GM15510 (cell line): ENCODE data around the gene ADAMTS5.

Source experiments
- POLR2A ChIP-seq: IDR thresholded peaks from 3 replicates; pipeline ENCODE4 v1.6.1; 2011; ENCODE audit warnings: borderline replicate concordance; ENCODE audit not compliant: insufficient read length; ENCODE audit errors: extremely low read depth

Gene ADAMTS5

DNA sequence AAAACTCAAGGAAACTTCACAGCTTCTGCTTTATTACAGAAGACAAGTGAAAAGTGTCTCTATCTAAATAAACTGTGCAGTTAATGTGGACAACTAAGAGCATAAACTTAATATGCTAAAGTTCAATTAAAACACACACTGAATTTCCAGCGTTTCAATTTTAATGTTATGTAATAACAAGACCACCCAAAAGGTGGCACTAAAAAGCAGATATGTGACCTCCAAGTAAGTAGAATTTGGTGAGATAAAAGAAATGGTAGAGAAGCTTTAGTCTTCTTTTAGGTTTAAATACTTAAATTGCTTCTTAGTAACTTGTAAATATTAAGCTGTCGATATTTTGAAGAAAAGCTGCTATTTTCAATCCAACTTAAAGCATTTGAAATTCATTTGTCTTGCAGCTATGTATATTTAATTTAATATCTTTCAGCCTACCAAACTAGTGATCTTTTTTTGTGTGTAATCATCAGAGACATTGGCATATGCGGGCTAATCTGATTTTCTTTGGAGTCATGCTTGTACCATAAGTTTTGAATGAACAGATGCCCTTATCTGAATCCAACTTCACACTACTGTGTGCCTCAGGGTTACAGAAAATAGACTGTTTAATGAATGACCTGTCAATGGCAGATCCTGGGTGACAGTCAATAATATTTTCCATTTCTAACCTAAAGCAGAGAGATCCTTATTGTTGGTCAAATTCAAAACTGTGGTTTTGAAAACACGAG, 85.2 kb downstream of the ADAMTS5 start:
- TF ChIP-seq POLR2A, result no peak

DNA sequence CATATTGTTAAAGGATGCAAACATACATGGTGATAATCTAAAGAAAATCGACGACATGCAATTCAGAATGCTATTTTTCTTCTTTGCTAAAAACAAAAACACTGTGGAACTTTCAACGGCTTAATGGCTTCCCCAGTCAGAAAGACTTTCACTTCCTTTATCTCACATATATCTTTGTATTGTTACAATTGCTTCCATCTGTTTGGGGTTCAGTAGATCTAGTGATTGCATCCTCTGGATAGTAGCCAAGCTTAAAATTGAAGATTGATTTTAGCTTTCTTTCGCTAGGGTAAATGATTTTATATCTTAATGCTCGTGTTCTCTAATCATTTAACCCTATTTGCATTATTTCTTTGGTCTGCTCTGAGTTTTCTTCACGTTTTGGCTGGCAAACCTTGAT, 89.9 kb downstream of the ADAMTS5 start:
- no peak for TF ChIP-seq POLR2A

DNA sequence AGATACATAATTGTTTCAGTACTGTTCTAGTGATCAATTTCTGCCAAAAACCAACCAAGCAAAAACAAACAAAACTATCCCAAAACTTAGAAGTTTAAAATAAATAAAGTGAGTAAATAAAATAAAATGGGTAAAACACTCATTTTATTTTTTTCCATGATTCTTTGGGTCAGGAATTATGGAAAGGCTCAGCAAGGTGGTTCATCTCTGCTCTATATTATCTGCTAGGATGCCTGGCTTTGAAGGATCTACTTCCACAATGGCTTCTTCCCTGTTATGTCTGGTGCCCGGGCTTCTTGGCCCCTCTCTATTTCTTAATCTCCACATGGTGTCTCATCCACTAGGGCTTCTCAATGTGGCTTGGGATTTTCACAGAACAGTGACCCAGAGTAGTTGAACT, 92.5 kb downstream of the ADAMTS5 start:
- TF ChIP-seq POLR2A, result no peak
